ENCODE results near the gene PCCA. TPM values are rescaled to one million over a fixed set of nuclear protein-coding genes. Genes with fewer than 3 reads are reported as not detected.

Gene PCCA
- total RNA-seq, 1 donor from 2014 or later, result 44.9 TPM

Other genes with a start within 250 kb of the PCCA start
- gene ZIC5, start 117.3 kb upstream of the PCCA start, total RNA-seq, result 0.03 TPM
- gene ZIC2, start 107.3 kb upstream of the PCCA start, total RNA-seq, result 0.23 TPM